ENCODE measurements around the gene DUSP10. TPM values are rescaled to one million over a fixed set of nuclear protein-coding genes. Genes with fewer than 3 reads are reported as not detected.
A peak's percentile ranks its signal among the peaks of the same experiment; 100 is the strongest.

The DUSP10 gene
- total RNA-seq, 1 donor: 26.8 TPM

- no peak overlapping the region for H3K4me3 ChIP-seq (ENCODE audit: low read depth, low read length)
- DNase-seq (ENCODE audit: low read depth): peak; percentile 26
- no peak for TF ChIP-seq CTCF (IDR thresholded peaks at IDR 0.05; ENCODE audit: insufficient read depth, low read length)
These were observed 43.1 kb downstream of the DUSP10 start for GRCh38 chr1:221698579-221699349.

DNA sequence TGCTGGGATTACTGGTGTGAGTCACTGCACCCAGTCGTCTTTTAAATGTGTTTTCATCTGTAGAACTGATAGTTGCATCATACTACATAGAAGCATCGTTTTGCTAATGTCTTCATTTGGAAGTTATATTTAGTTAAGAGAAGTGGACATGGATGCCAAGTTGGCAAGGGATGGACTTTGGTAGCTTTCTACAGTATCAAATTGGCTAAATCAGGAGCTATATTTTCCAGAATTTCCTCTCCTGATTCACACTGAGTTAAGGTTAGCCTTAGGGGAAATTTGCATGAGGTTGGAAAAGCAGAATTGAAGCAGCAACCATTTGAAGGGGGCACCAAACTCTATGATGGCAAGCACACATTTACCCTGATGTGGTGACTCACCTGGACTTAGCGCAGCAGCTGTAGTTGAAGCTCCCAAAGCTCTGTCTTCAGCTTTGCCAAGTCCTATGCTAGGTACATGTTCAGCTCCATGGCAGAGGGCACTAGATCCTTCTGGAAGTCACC lies 43.9 kb downstream of the DUSP10 start:
- no peak overlapping the region for H3K4me3 ChIP-seq (ENCODE audit: low read depth, low read length)
- peak; percentile 95 for DNase-seq (ENCODE audit: low read depth)
- TF ChIP-seq CTCF (IDR thresholded peaks at IDR 0.05; ENCODE audit: insufficient read depth, low read length): no peak

- no peak overlapping the region for H3K4me3 ChIP-seq (ENCODE audit: low read depth, low read length)
- TF ChIP-seq CTCF (IDR thresholded peaks at IDR 0.05; ENCODE audit: insufficient read depth, low read length): no peak
- DNase-seq (ENCODE audit: low read depth): no peak
These were observed 45.0 kb downstream of the DUSP10 start for GRCh38 chr1:221696718-221697461.

DNA sequence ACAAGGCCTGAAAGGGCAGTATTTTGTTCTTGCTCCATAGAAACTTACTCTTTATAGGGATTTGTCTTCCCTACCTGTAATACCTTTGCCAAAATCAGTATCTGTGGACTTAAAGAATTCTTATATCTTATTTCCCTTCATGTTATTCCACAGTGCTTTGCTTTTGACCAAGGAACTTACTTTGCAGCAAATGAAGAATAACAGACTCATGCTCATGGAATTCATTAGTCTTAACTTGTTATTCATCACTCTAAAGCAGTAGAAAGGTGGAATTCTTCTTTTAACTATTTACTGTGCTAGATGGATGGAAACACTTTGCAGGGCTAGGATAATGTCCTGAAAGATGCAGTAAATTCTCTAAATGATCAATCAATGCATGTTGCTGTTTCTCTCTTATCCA lies 45.9 kb downstream of the DUSP10 start:
- no peak overlapping the region for H3K4me3 ChIP-seq (ENCODE audit: low read depth, low read length)
- DNase-seq (ENCODE audit: low read depth): peak; percentile 22
- no peak for TF ChIP-seq CTCF (IDR thresholded peaks at IDR 0.05; ENCODE audit: insufficient read depth, low read length)

- TF ChIP-seq CTCF (IDR thresholded peaks at IDR 0.05; ENCODE audit: insufficient read depth, low read length): no peak
- no peak for DNase-seq (ENCODE audit: low read depth)
- H3K4me3 ChIP-seq (ENCODE audit: low read depth, low read length): no peak overlapping the region
These were observed 46.6 kb downstream of the DUSP10 start for GRCh38 chr1:221695301-221695700.

DNA sequence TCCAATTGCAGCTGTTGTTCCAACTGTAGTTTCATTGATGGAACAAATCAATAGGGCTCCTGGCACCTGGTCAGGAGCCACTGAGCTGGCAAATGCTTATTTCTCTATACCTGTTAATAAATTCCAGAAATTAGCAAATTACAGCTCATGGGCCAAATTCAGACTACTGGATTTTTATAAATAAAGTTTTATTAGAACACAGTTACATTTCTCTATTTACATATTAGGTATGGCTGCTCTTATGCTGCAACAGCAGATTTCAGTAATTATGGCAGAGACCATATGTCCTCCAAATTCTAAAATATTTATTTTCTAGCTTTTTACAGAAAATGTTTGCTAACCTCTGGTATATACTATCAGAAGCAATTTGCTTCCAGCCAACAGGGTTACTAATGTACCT lies 47.8 kb downstream of the DUSP10 start:
- H3K4me3 ChIP-seq (ENCODE audit: low read depth, low read length): no peak overlapping the region
- no peak for DNase-seq (ENCODE audit: low read depth)
- TF ChIP-seq CTCF (IDR thresholded peaks at IDR 0.05; ENCODE audit: insufficient read depth, low read length): no peak

Measured in fibroblast of the aortic adventitia (primary cell).